WERI-Rb-1 (cell line): ENCODE data around the gene VRK3.
"Not testable (repeated sequence)": the region's sequence is repeated elsewhere in the genome, so short reads cannot be mapped to it uniquely, and the experiment has no call there.

ENCODE experiments used
- DNase-seq: peaks from one replicate; pipeline ENCODE4 v3.0.0-alpha.2; 2020
- H3K27ac ChIP-seq: fragments of 250-450 bp; sonication (Bioruptor Pico); 2 replicates; pipeline ENCODE4 v1.5.1; 2020; ENCODE audit warnings: mild to moderate bottlenecking, moderate library complexity
- H3K27me3 ChIP-seq: fragments of 250-450 bp; sonication (Bioruptor Pico); 2 replicates; pipeline ENCODE4 v1.5.1; 2021; ENCODE audit warnings: mild to moderate bottlenecking, low read depth, moderate library complexity; ENCODE audit not compliant: insufficient read depth, severe bottlenecking
- H3K36me3 ChIP-seq: fragments of 250-450 bp; sonication (Bioruptor Pico); 2 replicates; pipeline ENCODE4 v1.5.1; 2020; ENCODE audit warnings: mild to moderate bottlenecking, moderate library complexity
- H3K4me3 ChIP-seq: 2 replicates; pipeline ENCODE4 v1.5.1; 2011; ENCODE audit warnings: low read depth, mild to moderate bottlenecking, control low read depth, low read length
- H3K9me3 ChIP-seq: fragments of 250-450 bp; sonication (Bioruptor Pico); 2 replicates; pipeline ENCODE4 v1.5.1; 2021; ENCODE audit warnings: mild to moderate bottlenecking, moderate library complexity; ENCODE audit not compliant: severe bottlenecking
- TF ChIP-seq, protein P1 (sequence below): IDR thresholded peaks from 2 replicates; pipeline ENCODE4 v1.5.1; 2011; ENCODE audit warnings: low read depth, mild to moderate bottlenecking, control low read depth, inconsistent platforms, low read length

The VRK3 gene

DNA sequence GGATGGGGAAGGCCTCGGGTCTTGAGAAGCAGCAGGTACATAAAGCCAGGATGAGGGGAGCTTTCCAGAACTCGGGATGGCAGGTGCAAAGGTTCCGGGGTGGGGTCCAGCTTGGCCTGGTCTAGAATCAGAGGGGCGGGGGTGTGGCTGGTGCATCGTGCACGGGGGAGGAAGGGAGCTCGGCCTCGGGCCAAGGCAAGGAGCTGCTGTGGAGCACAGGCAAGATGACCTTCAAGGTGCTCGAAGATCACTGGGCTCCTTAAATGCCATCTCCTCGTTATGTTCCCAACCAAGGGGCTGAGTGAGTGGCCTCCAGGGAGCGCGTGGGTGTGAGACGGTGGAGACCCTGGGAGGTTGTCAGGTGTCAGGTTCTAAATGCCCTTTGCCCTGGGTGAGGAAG is 48.1 kb downstream of the VRK3 start:
- no peaks in the 10 kb centered on the region for H3K36me3 ChIP-seq
- no peaks in the 10 kb centered on the region for H3K9me3 ChIP-seq
- H3K4me3 ChIP-seq: no peak overlapping the region
- H3K27ac ChIP-seq: no peak overlapping the region
- TF ChIP-seq, protein P1, sequence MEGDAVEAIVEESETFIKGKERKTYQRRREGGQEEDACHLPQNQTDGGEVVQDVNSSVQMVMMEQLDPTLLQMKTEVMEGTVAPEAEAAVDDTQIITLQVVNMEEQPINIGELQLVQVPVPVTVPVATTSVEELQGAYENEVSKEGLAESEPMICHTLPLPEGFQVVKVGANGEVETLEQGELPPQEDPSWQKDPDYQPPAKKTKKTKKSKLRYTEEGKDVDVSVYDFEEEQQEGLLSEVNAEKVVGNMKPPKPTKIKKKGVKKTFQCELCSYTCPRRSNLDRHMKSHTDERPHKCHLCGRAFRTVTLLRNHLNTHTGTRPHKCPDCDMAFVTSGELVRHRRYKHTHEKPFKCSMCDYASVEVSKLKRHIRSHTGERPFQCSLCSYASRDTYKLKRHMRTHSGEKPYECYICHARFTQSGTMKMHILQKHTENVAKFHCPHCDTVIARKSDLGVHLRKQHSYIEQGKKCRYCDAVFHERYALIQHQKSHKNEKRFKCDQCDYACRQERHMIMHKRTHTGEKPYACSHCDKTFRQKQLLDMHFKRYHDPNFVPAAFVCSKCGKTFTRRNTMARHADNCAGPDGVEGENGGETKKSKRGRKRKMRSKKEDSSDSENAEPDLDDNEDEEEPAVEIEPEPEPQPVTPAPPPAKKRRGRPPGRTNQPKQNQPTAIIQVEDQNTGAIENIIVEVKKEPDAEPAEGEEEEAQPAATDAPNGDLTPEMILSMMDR: no peak
- no peaks in the 10 kb centered on the region for H3K27me3 ChIP-seq
- no peak for DNase-seq

DNA sequence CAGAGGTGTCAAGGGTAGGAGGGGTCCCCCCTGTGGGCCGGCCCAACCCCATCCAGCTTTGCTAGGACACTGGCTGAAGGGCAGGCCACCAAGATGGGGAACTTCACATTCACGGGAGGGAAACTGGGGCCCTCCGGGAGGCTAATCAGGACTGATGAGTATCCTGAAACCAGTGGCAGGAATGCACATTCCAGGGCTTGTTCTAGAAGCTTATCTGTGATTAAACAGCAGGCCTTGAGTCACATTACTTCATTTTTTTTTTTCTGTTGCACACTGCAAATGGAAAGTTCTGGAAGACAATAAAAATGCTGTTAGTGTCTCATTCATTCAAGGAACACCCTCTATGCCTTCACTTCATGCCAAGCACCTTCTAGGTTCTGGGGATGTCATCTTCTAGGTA is 48.7 kb downstream of the VRK3 start:
- DNase-seq: no peak
- Histone ChIP-seq H3K27ac (no peak overlapping the region), H3K27me3 (no peaks in the 10 kb centered on the region), H3K4me3 (no peak overlapping the region), H3K36me3 (no peaks in the 10 kb centered on the region), H3K9me3 (no peaks in the 10 kb centered on the region)
- TF ChIP-seq, protein P1: no peak

DNA sequence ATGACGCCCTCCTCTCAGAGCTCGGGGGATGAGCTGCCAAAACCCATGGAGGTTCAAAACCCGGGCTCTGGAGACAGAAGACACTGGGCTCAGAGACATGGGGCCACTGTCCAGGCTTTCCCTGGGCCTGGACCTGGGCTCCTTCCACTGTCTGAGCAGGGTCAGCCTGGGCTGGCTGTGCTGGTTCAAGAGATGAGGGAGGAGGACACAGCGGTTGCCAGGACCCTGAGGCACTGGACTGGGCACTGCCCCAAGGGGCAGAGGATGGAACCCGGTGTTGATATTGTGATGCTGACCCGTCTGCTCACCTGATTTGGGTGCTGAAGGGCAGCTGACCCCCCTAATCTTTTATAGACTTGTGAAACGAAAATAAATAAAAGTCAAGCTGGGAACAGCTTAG is 50.1 kb downstream of the VRK3 start:
- Histone ChIP-seq H3K4me3 (no peak overlapping the region), H3K36me3 (no peaks in the 10 kb centered on the region), H3K9me3 (no peaks in the 10 kb centered on the region), H3K27ac (no peak overlapping the region), H3K27me3 (no peaks in the 10 kb centered on the region)
- TF ChIP-seq, protein P1: no peak
- DNase-seq: no peak

DNA sequence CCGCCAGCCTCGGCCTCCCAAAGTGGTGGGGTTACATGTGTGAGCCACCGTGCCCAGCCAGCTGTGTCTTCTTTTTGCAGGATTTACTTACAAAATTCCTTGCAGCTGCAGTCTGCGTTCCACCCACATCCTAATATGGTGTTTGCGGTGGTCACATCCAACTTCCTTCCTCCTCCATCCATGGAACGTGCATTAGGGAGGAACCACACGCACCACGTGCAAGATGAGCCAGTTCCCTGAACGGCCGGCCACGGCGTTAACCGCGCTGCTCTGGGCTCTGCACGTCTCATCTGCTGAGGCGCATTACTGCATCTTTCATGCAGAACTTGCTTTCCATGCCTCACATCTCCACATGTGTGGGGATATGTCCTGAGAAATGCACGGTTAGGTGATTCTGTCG is 51.2 kb downstream of the VRK3 start:
- H3K4me3 ChIP-seq: no peak overlapping the region
- H3K27ac ChIP-seq: no peak overlapping the region
- TF ChIP-seq, protein P1: no peak
- no peaks in the 10 kb centered on the region for H3K9me3 ChIP-seq
- no peak for DNase-seq
- H3K36me3 ChIP-seq: no peaks in the 10 kb centered on the region
- H3K27me3 ChIP-seq: no peaks in the 10 kb centered on the region

DNA sequence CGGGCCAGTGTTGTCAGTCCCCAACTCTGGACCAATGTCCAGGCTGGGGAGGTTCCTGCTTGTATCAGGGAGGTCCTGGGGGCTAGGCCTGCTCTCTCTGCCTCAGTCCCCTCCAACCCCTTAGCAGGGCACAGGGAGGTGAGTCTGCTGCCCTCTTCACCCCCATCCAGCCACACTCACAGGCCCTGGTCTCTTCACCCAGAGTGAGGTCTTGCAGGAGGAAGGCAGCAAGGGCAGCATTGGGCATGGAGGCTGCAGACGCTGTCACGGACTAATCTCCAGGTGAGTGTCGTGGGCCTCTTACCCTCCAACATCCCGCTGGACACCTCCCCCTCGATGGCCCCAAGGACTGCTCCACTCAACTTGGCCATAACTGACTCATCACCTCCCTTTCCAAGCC is 52.3 kb downstream of the VRK3 start:
- Histone ChIP-seq H3K9me3 (no peaks in the 10 kb centered on the region), H3K27me3 (no peaks in the 10 kb centered on the region), H3K27ac (no peak overlapping the region), H3K4me3 (no peak overlapping the region), H3K36me3 (no peaks in the 10 kb centered on the region)
- TF ChIP-seq, protein P1: no peak
- no peak for DNase-seq

DNA sequence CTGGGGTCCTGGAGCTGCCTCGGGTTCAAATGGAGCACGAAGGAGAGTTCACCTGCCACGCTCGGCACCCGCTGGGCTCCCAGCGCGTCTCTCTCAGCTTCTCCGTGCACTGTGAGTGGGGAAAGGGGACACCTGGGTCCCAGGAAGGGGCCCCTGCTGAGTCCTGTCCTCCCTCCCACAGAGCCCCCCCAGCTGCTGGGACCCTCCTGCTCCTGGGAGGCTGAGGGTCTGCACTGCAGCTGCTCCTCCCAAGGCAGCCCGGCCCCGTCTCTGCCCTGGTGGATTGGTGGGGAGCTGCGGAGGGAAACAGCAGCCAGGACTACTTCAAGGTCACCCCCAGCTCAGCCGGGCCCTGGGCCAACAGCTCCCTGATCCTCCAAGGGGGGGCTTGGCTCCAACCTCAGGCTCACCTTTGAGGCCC is 53.2 kb downstream of the VRK3 start:
- TF ChIP-seq, protein P1: no peak

DNA sequence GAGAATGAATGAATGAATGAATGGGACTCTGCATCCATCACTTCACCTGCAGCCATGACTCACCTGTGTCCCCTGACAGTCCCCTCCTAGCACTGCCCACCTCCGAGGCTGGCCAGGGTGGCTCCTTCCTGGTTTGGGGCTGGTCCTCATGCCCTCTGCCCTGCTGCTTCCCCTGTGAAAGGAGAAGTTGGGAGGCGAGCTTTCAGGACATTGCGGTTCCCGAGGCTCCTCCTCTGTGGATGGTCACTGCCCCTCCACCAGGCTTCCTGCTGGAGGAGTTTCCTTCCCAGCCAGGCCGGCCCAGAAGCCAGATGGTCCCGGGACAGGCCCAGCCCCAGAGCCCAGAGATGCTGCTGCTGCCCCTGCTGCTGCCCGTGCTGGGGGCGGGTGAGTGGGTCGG is 55.8 kb downstream of the VRK3 start:
- not testable (repeated sequence) for H3K9me3 ChIP-seq, H3K27ac ChIP-seq, H3K4me3 ChIP-seq, H3K27me3 ChIP-seq, DNase-seq, H3K36me3 ChIP-seq

More for the DNA sequence above, 53.2 kb downstream of the VRK3 start:
- Histone ChIP-seq H3K27ac (no peak overlapping the region), H3K9me3 (no peaks in the 10 kb centered on the region), H3K36me3 (no peaks in the 10 kb centered on the region), H3K27me3 (no peaks in the 10 kb centered on the region), H3K4me3 (no peak overlapping the region)
- no peak for DNase-seq
